HG03196 (cell line): ENCODE data around the gene EIF3B.
"Not testable (repeated sequence)": the region's sequence is repeated elsewhere in the genome, so short reads cannot be mapped to it uniquely, and the experiment has no call there.

ENCODE experiments used
- ATAC-seq: cut with Tn5 transposase; IDR thresholded peaks from one replicate; pipeline ENCODE4 v1.9.1; 2021; ENCODE audit not compliant: unreplicated experiment

EIF3B gene

GRCh38 chr7:2376351-2377154 is 21.9 kb downstream of the EIF3B start:
- ATAC-seq: no peak

GRCh38 chr7:2377492-2377891 is 22.9 kb downstream of the EIF3B start:
- not testable (repeated sequence) for ATAC-seq

- ATAC-seq: not testable (repeated sequence)
These were observed 23.5 kb downstream of the EIF3B start for GRCh38 chr7:2378125-2378524.

GRCh38 chr7:2379161-2379560 is 24.5 kb downstream of the EIF3B start:
- ATAC-seq: no peak

- ATAC-seq: no peak
These were observed 25.3 kb downstream of the EIF3B start for GRCh38 chr7:2379821-2380450.

GRCh38 chr7:2380461-2380860 is 25.8 kb downstream of the EIF3B start:
- no peak for ATAC-seq

- ATAC-seq: no peak
These were observed 26.6 kb downstream of the EIF3B start for GRCh38 chr7:2381227-2381626.

GRCh38 chr7:2381881-2382509 is 27.4 kb downstream of the EIF3B start:
- ATAC-seq: no peak

GRCh38 chr7:2383543-2384274 is 29.1 kb downstream of the EIF3B start:
- ATAC-seq: no peak

GRCh38 chr7:2384354-2385243 is 30.0 kb downstream of the EIF3B start:
- ATAC-seq: no peak

GRCh38 chr7:2386122-2386521 is 31.5 kb downstream of the EIF3B start:
- not testable (repeated sequence) for ATAC-seq

GRCh38 chr7:2386964-2387669 is 32.5 kb downstream of the EIF3B start:
- no peak for ATAC-seq

GRCh38 chr7:2387897-2388636 is 33.4 kb downstream of the EIF3B start:
- no peak for ATAC-seq

GRCh38 chr7:2388637-2388954 is 34.0 kb downstream of the EIF3B start:
- no peak for ATAC-seq

- ATAC-seq: not testable (repeated sequence)
These were observed 35.6 kb downstream of the EIF3B start for GRCh38 chr7:2390020-2390816.

- ATAC-seq: no peak
These were observed 39.1 kb downstream of the EIF3B start for GRCh38 chr7:2393706-2394105.

- ATAC-seq: no peak
These were observed 40.0 kb downstream of the EIF3B start for GRCh38 chr7:2394566-2395082.

- no peak for ATAC-seq
These were observed 43.9 kb downstream of the EIF3B start for GRCh38 chr7:2398506-2398905.
